ENCODE data around the gene DAPP1.

DNA sequence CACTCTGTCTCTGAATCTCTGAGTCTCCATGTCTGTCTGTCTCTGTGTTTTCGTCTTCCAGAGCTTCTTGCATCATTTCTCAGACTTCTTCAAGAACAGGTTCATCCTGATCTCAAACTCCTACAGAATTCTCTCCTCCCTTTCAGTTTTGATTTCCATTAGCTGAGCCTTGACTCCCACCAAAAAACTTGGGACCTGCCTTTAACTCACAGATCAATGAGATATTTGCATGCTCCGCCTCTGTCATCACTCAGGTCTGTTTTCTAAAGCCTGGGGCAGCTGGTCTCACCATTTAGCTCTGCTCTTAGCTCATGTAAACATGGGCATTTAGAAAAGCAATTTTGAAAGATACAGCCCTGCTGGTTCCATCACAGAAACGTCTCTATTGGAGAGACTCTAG lies 8.6 kb downstream of the DAPP1 start:
- no peak for TF ChIP-seq EZH2 (IDR thresholded peaks at IDR 0.05; ENCODE audit: borderline replicate concordance, low read depth, low read length, poor library complexity, severe bottlenecking)
- TF ChIP-seq, protein P1, sequence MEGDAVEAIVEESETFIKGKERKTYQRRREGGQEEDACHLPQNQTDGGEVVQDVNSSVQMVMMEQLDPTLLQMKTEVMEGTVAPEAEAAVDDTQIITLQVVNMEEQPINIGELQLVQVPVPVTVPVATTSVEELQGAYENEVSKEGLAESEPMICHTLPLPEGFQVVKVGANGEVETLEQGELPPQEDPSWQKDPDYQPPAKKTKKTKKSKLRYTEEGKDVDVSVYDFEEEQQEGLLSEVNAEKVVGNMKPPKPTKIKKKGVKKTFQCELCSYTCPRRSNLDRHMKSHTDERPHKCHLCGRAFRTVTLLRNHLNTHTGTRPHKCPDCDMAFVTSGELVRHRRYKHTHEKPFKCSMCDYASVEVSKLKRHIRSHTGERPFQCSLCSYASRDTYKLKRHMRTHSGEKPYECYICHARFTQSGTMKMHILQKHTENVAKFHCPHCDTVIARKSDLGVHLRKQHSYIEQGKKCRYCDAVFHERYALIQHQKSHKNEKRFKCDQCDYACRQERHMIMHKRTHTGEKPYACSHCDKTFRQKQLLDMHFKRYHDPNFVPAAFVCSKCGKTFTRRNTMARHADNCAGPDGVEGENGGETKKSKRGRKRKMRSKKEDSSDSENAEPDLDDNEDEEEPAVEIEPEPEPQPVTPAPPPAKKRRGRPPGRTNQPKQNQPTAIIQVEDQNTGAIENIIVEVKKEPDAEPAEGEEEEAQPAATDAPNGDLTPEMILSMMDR (conservative IDR thresholded peaks at IDR 0.05; ENCODE audit: low read depth, low read length) = no peak
